Adipose tissue (tissue), 3 donors: ENCODE results near the gene ASB16. TPM values are rescaled to one million over a fixed set of nuclear protein-coding genes. Genes with fewer than 3 reads are reported as not detected.

Experiments used
- H3K27ac ChIP-seq: one replicate; pipeline ENCODE4 v1.5.1; 2013; ENCODE audit warnings: low read depth, low read length
- WGBS, 3 donors: extraction: QIAGEN DNeasy Blood & Tissue Kit; methylation state at CpG; one replicate each; pipeline ENCODE4 v1.1.7; 2013; 5-methylcytosine and 5-hydroxymethylcytosine counted together
- polyA plus RNA-seq, 3 donors: library from polyadenylated mRNA; stranded (reverse); fragments of 200-250 nt; gene quantifications; one replicate each; pipeline ENCODE4 v1.2.3, GENCODE V29; 2013
- donor health status: healthy with polysubstance abuse.
- donor health status: Bipolar disorder and iron deficiency.
- donor health status: healthy.

ASB16 gene
- polyA plus RNA-seq, 3 donors, result 0.13 to 0.92 TPM; not detected in 1

GRCh38 chr17:44184212-44184810 is 13.8 kb downstream of the ASB16 start:
- WGBS, 3 donors, result 79 to 87% (median 86%) methylated on average over 8 of the region's 8 CpGs
- H3K27ac ChIP-seq, result no peak overlapping the region

GRCh38 chr17:44186307-44187130 is 16.0 kb downstream of the ASB16 start, which contains the start of gene TMUB2:
Gene TMUB2, plus strand, starts transcription at chr17:44186972. Its CDS starts 737 bp downstream, at chr17:44187709.
- H3K27ac ChIP-seq, result peak within 1 kb of the TSS; percentile 67
- 0 to 1% (median 1%) methylated on average over 50 of the region's 50 CpGs for WGBS, 3 donors

- H3K27ac ChIP-seq, result peak overlapping the region; percentile 67
- WGBS, 3 donors, result 1 to 2% (median 2%) methylated on average over 32 of the region's 32 CpGs
Measured at GRCh38 chr17:44187131-44187899, 16.8 kb downstream of the ASB16 start.

GRCh38 chr17:44188576-44189403 is 18.3 kb downstream of the ASB16 start:
- no peak overlapping the region for H3K27ac ChIP-seq
- 82 to 86% (median 85%) methylated on average over 12 of the region's 12 CpGs for WGBS, 3 donors

- H3K27ac ChIP-seq, result no peak overlapping the region
- 87 to 90% (median 89%) methylated on average over 10 of the region's 10 CpGs for WGBS, 3 donors
Measured at GRCh38 chr17:44190481-44190880, 20.0 kb downstream of the ASB16 start.

- no peak overlapping the region for H3K27ac ChIP-seq
- WGBS, 3 donors, result 62 to 74% (median 69%) methylated on average over 5 of the region's 5 CpGs
Measured at GRCh38 chr17:44191369-44191768, 20.9 kb downstream of the ASB16 start.

GRCh38 chr17:44191941-44192496 is 21.5 kb downstream of the ASB16 start:
- 60 to 75% (median 72%) methylated on average over 7 of the region's 7 CpGs for WGBS, 3 donors
- H3K27ac ChIP-seq, result no peak overlapping the region

GRCh38 chr17:44192750-44193149 is 22.2 kb downstream of the ASB16 start:
- no peak overlapping the region for H3K27ac ChIP-seq
- 86 to 90% (median 86%) methylated on average over 5 of the region's 5 CpGs for WGBS, 3 donors

- H3K27ac ChIP-seq, result no peak overlapping the region
Measured at GRCh38 chr17:44193326-44194084, 23.0 kb downstream of the ASB16 start.

GRCh38 chr17:44197107-44197506 is 26.6 kb downstream of the ASB16 start:
- no peak overlapping the region for H3K27ac ChIP-seq

More at GRCh38 chr17:44193326-44194084, 23.0 kb downstream of the ASB16 start:
- 91 to 93% (median 92%) methylated on average over 14 of the region's 14 CpGs for WGBS, 3 donors

GRCh38 chr17:44197980-44198720 is 27.6 kb downstream of the ASB16 start:
- WGBS, 3 donors, result 56 to 64% (median 58%) methylated on average over 11 of the region's 11 CpGs
- H3K27ac ChIP-seq, result no peak overlapping the region

More at GRCh38 chr17:44197107-44197506, 26.6 kb downstream of the ASB16 start:
- 89 to 94% (median 94%) methylated on average over 15 of the region's 15 CpGs for WGBS, 3 donors

- 1% methylated on average over 29 to 55 of the region's 68 CpGs for WGBS, 3 donors
- H3K27ac ChIP-seq, result peak overlapping the region; percentile 94
Measured at GRCh38 chr17:44198721-44199552, 28.4 kb downstream of the ASB16 start.

GRCh38 chr17:44199553-44200477 is 29.3 kb downstream of the ASB16 start, which contains the start of gene ATXN7L3:
Gene ATXN7L3, minus strand, starts transcription at chr17:44199884. Its CDS starts 1,814 bp downstream, at chr17:44198070.
- peak within 1 kb of the TSS; percentile 94 for H3K27ac ChIP-seq
- WGBS, 3 donors, result 0 to 1% (median 1%) methylated on average over 54 to 124 of the region's 126 CpGs

GRCh38 chr17:44200478-44201155 is 30.1 kb downstream of the ASB16 start:
- peak overlapping the region; percentile 4 for H3K27ac ChIP-seq
- 5 to 7% (median 7%) methylated on average over 27 to 36 of the region's 36 CpGs for WGBS, 3 donors
